Measurements from ENCODE around the gene WFDC2. TPM values are rescaled to one million over a fixed set of nuclear protein-coding genes. Genes with fewer than 3 reads are reported as not detected.

WFDC2 gene
- total and polyA plus RNA-seq, 10 of the 15 experiments (the other 5 are each of a cell fraction or from before 2014, with no cell fraction given) = 0.13 TPM; not detected in 9

DNA sequence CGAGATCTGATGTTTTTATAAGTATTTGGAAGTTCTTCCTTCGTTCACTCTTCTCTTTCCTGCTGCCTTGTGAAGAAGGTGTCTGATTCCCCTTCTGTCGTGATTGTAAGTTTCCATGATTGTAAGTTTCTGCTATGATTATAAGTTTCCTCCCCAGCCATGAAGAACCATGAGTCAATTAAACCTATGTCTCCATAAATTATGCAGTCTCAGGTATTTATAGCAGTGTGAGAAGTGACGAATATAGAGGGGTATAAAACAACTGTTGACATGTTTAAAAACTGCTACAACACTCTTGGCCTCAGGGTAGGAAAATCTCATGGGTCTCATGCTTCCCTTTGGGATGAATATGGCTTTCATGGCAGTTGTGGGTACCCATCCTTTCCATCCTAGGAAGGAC is 5.8 kb upstream of the WFDC2 start:
- RAD21 ChIA-PET (ENCODE audit: unreplicated experiment) = interaction anchor here (0.6 kb wide), 1 partner anchor 145 kb away, joined by 3 read pairs; no protein-coding TSS in a partner anchor
- Histone ChIP-seq H3K36me3 (ENCODE audit: control insufficient read depth in 2 of 2, insufficient read depth in 2 of 2, low read length in 1 of 2) (no peaks in the 10 kb centered on the region), H3K4me3 (no peak overlapping the region), H3K9me3 (replicated peaks; ENCODE audit: control insufficient read depth, insufficient read depth, low read length) (no peaks in the 10 kb centered on the region), H3K79me2 (ENCODE audit: control insufficient read depth, insufficient read depth, low read length) (no peaks in the 10 kb centered on the region), H3K9ac (ENCODE audit: control insufficient read depth, insufficient read depth, low read length) (no peak overlapping the region), H3K4me2 (ENCODE audit: control insufficient read depth, insufficient read depth) (no peak overlapping the region), H4K20me1 (ENCODE audit: control insufficient read depth, insufficient read depth) (no peaks in the 10 kb centered on the region), H3K4me1 (ENCODE audit: control insufficient read depth, insufficient read depth, low read length) (no peaks in the 10 kb centered on the region), H3K27me3 (replicated peaks in 1 of 2; ENCODE audit: control insufficient read depth in 2 of 2, insufficient read depth in 2 of 2, low read length in 1 of 2) (peaks cover 0 to 21% of the 10 kb centered on the region in 2 experiments), H3K27ac (ENCODE audit: control insufficient read depth, insufficient read depth) (no peak overlapping the region), H2AFZ (ENCODE audit: control insufficient read depth, low read depth, low read length) (no peak overlapping the region)
- 0% methylated on average over 4 of the region's 4 CpGs for WGBS (ENCODE audit: insufficient coverage, insufficient replicate concordance, low lambda C conversion rate, missing lambda C conversion rate)
- SMC1A ChIA-PET (ENCODE audit: uncharacterized antibody, unreplicated experiment) = no interaction called here
- no peak for ATAC-seq
- no peak for FAIRE-seq
- CTCF ChIA-PET = interaction anchor here (1.1 kb wide), 1 partner anchor 307 kb away, joined by 5 read pairs; no protein-coding TSS in a partner anchor
- no peak for DNase-seq (ENCODE audit: low read depth, low spot score)
- intact Hi-C loops (cut with micrococcal nuclease; ENCODE audit: unreplicated experiment) = no loop called here
- in situ Hi-C loops (cut with MboI) = no loop called here
- POLR2A ChIA-PET = no interaction called here
- BruUV-seq (replicated peaks) = no TSS peak
- no peak for TF ChIP-seq MYB (IDR thresholded peaks at IDR 0.05; ENCODE audit: borderline replicate concordance, low read depth, low read length)
- no peak for TF ChIP-seq HDAC2 (IDR thresholded peaks at IDR 0.05)
- no peak for TF ChIP-seq ZNF274 (IDR thresholded peaks at IDR 0.05; ENCODE audit: insufficient read depth, insufficient read length)
- no peak for TF ChIP-seq KDM1A (IDR thresholded peaks at IDR 0.05; ENCODE audit: borderline replicate concordance)
- no peak for TF ChIP-seq PAX5 (IDR thresholded peaks at IDR 0.05; ENCODE audit: borderline replicate concordance, low read depth, low read length)
- TF ChIP-seq JUNB (IDR thresholded peaks at IDR 0.05) = no peak
- TF ChIP-seq HCFC1 (IDR thresholded peaks at IDR 0.05; ENCODE audit: low read length) = no peak
- no peak for TF ChIP-seq EZH2 (IDR thresholded peaks at IDR 0.05; ENCODE audit: borderline replicate concordance, control insufficient read depth, low read depth, low read length)
- TF ChIP-seq TCF7 (IDR thresholded peaks at IDR 0.05; ENCODE audit: borderline replicate concordance) = no peak
- TF ChIP-seq MTA2 (IDR thresholded peaks at IDR 0.05; ENCODE audit: low read depth) = no peak
- TF ChIP-seq, protein P1, sequence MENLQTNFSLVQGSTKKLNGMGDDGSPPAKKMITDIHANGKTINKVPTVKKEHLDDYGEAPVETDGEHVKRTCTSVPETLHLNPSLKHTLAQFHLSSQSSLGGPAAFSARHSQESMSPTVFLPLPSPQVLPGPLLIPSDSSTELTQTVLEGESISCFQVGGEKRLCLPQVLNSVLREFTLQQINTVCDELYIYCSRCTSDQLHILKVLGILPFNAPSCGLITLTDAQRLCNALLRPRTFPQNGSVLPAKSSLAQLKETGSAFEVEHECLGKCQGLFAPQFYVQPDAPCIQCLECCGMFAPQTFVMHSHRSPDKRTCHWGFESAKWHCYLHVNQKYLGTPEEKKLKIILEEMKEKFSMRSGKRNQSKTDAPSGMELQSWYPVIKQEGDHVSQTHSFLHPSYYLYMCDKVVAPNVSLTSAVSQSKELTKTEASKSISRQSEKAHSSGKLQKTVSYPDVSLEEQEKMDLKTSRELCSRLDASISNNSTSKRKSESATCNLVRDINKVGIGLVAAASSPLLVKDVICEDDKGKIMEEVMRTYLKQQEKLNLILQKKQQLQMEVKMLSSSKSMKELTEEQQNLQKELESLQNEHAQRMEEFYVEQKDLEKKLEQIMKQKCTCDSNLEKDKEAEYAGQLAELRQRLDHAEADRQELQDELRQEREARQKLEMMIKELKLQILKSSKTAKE (IDR thresholded peaks at IDR 0.05; ENCODE audit: low read depth, poor library complexity, severe bottlenecking) = no peak
- no peak for TF ChIP-seq RBBP5 (conservative IDR thresholded peaks at IDR 0.05)
- TF ChIP-seq ZNF207 (IDR thresholded peaks at IDR 0.05; ENCODE audit: borderline replicate concordance) = no peak
- TF ChIP-seq SPI1 (IDR thresholded peaks at IDR 0.05; ENCODE audit: borderline replicate concordance, insufficient read depth, low read depth, low read length) = no peak
- TF ChIP-seq, protein P2, sequence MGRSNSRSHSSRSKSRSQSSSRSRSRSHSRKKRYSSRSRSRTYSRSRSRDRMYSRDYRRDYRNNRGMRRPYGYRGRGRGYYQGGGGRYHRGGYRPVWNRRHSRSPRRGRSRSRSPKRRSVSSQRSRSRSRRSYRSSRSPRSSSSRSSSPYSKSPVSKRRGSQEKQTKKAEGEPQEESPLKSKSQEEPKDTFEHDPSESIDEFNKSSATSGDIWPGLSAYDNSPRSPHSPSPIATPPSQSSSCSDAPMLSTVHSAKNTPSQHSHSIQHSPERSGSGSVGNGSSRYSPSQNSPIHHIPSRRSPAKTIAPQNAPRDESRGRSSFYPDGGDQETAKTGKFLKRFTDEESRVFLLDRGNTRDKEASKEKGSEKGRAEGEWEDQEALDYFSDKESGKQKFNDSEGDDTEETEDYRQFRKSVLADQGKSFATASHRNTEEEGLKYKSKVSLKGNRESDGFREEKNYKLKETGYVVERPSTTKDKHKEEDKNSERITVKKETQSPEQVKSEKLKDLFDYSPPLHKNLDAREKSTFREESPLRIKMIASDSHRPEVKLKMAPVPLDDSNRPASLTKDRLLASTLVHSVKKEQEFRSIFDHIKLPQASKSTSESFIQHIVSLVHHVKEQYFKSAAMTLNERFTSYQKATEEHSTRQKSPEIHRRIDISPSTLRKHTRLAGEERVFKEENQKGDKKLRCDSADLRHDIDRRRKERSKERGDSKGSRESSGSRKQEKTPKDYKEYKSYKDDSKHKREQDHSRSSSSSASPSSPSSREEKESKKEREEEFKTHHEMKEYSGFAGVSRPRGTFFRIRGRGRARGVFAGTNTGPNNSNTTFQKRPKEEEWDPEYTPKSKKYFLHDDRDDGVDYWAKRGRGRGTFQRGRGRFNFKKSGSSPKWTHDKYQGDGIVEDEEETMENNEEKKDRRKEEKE (IDR thresholded peaks at IDR 0.05) = no peak
- TF ChIP-seq SIX5 (IDR thresholded peaks at IDR 0.05; ENCODE audit: low read depth, low read length, severe bottlenecking) = no peak
- TF ChIP-seq ASH2L (IDR thresholded peaks at IDR 0.05; ENCODE audit: borderline replicate concordance, low read depth) = no peak
- TF ChIP-seq, protein P3, sequence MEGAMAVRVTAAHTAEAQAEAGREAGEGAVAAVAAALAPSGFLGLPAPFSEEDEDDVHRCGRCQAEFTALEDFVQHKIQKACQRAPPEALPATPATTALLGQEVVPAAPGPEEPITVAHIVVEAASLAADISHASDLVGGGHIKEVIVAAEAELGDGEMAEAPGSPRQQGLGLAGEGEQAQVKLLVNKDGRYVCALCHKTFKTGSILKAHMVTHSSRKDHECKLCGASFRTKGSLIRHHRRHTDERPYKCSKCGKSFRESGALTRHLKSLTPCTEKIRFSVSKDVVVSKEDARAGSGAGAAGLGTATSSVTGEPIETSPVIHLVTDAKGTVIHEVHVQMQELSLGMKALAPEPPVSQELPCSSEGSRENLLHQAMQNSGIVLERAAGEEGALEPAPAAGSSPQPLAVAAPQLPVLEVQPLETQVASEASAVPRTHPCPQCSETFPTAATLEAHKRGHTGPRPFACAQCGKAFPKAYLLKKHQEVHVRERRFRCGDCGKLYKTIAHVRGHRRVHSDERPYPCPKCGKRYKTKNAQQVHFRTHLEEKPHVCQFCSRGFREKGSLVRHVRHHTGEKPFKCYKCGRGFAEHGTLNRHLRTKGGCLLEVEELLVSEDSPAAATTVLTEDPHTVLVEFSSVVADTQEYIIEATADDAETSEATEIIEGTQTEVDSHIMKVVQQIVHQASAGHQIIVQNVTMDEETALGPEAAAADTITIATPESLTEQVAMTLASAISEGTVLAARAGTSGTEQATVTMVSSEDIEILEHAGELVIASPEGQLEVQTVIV (IDR thresholded peaks at IDR 0.05; ENCODE audit: borderline replicate concordance, partially characterized antibody) = no peak
